Measurements from ENCODE around the gene CDC42EP5. TPM values are rescaled to one million over a fixed set of nuclear protein-coding genes. Genes with fewer than 3 reads are reported as not detected.

Gene CDC42EP5
- total and polyA plus RNA-seq, 3 donors from 2014 or later, result 7.8 to 11.9 (median 10.2) TPM

- peaks cover 31% of the 10 kb centered on the region for H3K4me1 ChIP-seq
- H3K27ac ChIP-seq, result no peak overlapping the region
- no peaks in the 10 kb centered on the region for H3K9me3 ChIP-seq
- no peak for TF ChIP-seq POLR2A (IDR thresholded peaks at IDR 0.05)
- TF ChIP-seq, protein P1, sequence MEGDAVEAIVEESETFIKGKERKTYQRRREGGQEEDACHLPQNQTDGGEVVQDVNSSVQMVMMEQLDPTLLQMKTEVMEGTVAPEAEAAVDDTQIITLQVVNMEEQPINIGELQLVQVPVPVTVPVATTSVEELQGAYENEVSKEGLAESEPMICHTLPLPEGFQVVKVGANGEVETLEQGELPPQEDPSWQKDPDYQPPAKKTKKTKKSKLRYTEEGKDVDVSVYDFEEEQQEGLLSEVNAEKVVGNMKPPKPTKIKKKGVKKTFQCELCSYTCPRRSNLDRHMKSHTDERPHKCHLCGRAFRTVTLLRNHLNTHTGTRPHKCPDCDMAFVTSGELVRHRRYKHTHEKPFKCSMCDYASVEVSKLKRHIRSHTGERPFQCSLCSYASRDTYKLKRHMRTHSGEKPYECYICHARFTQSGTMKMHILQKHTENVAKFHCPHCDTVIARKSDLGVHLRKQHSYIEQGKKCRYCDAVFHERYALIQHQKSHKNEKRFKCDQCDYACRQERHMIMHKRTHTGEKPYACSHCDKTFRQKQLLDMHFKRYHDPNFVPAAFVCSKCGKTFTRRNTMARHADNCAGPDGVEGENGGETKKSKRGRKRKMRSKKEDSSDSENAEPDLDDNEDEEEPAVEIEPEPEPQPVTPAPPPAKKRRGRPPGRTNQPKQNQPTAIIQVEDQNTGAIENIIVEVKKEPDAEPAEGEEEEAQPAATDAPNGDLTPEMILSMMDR (IDR thresholded peaks at IDR 0.05), result peak in 1 of 3 experiments; percentile 27
- no peaks in the 10 kb centered on the region for H3K36me3 ChIP-seq (ENCODE audit: low read depth, missing control alignments)
- peak overlapping the region in 1 of 2 donors; percentile 29 for H3K4me3 ChIP-seq
- 8% methylated on average over 30 to 38 of the region's 43 CpGs for WGBS, 2 donors
- H3K27me3 ChIP-seq, result no peaks in the 10 kb centered on the region
- intact Hi-C loops (cut with DNase I; ENCODE audit: low total_unique reads), result no loop called here
- peak; percentile 78 for DNase-seq
Measured at GRCh38 chr19:54430306-54431254, 42.5 kb downstream of the CDC42EP5 start.

DNA sequence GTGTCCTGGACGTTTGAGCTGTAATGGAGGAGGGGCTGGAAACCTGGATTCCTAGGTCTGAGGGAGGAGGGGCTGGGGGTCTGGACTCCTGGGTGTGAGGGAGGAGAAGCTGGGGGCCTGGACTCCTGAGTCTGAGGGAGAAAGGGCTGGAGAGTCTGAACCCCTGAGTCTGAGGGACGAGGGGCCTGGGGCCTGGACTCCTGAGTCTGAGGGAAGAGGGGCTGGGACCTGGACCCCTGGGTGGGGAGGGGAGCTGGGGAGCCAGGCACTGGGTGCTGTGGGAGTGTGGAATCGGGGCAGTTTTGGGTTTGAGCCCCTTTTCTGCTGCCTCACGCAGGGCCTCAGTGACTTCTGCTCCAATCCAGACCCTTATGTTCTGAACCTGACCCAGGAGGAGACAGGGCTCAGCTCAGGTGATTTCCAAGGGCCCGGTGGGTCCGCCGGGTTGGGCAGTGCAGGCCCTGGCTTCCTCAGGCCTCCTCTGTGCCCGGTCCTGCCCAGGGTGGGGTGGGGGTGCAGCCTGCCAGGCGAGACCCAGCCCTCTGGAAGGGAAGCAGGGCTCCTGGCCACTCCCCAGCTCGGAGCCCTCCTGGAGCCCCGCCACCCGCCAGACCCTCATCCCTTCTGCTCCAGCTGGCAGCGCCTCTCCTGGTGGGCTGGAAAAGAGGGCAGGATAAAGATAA, 43.4 kb downstream of the CDC42EP5 start:
- H3K9me3 ChIP-seq, result no peaks in the 10 kb centered on the region
- WGBS, 2 donors, result 68 to 70% methylated on average over 5 to 13 of the region's 13 CpGs
- no peaks in the 10 kb centered on the region for H3K36me3 ChIP-seq (ENCODE audit: low read depth, missing control alignments)
- intact Hi-C loops (cut with DNase I; ENCODE audit: low total_unique reads), result no loop called here
- H3K27ac ChIP-seq, result no peak overlapping the region
- no peak for DNase-seq
- peaks cover 23% of the 10 kb centered on the region for H3K4me1 ChIP-seq
- TF ChIP-seq, protein P1 (IDR thresholded peaks at IDR 0.05), result no peak
- TF ChIP-seq POLR2A (IDR thresholded peaks at IDR 0.05), result no peak
- no peaks in the 10 kb centered on the region for H3K27me3 ChIP-seq
- no peak overlapping the region for H3K4me3 ChIP-seq

- intact Hi-C loops (cut with DNase I; ENCODE audit: low total_unique reads), result no loop called here
- WGBS, 2 donors, result 62 to 65% methylated on average over 6 to 8 of the region's 8 CpGs
- Histone ChIP-seq H3K9me3 (no peaks in the 10 kb centered on the region), H3K4me1 (peaks cover 19% of the 10 kb centered on the region), H3K27me3 (no peaks in the 10 kb centered on the region), H3K27ac (no peak overlapping the region), H3K4me3 (no peak overlapping the region), H3K36me3 (ENCODE audit: low read depth, missing control alignments) (no peaks in the 10 kb centered on the region)
- TF ChIP-seq POLR2A (IDR thresholded peaks at IDR 0.05), result no peak
- TF ChIP-seq, protein P1 (IDR thresholded peaks at IDR 0.05), result no peak
- no peak for DNase-seq
Measured at GRCh38 chr19:54429176-54429495, 44.0 kb downstream of the CDC42EP5 start.

- peaks cover 19% of the 10 kb centered on the region for H3K4me1 ChIP-seq
- 76 to 90% methylated on average over 6 to 11 of the region's 11 CpGs for WGBS, 2 donors
Measured at GRCh38 chr19:54428323-54429175, 44.5 kb downstream of the CDC42EP5 start.

More at GRCh38 chr19:54428323-54429175, 44.5 kb downstream of the CDC42EP5 start:
- Histone ChIP-seq H3K27ac (no peak overlapping the region), H3K4me3 (no peak overlapping the region), H3K36me3 (ENCODE audit: low read depth, missing control alignments) (no peaks in the 10 kb centered on the region), H3K9me3 (no peaks in the 10 kb centered on the region), H3K27me3 (no peaks in the 10 kb centered on the region)
- TF ChIP-seq POLR2A (IDR thresholded peaks at IDR 0.05), result no peak
- TF ChIP-seq, protein P1 (IDR thresholded peaks at IDR 0.05), result no peak
- no peak for DNase-seq
- intact Hi-C loops (cut with DNase I; ENCODE audit: low total_unique reads), result no loop called here
